Loucy (cell line): ENCODE results near the gene CREBL2.

Source experiments
- EZH2phosphoT487 ChIP-seq: fragments of 200-600 bp; IDR thresholded peaks from 2 replicates; pipeline ENCODE4 v1.6.1; 2018; ENCODE audit warnings: antibody characterized with exemption, mild to moderate bottlenecking, moderate library complexity, borderline replicate concordance
- TF ChIP-seq, protein P1 (sequence below): fragments of 200-600 bp; sonication (generic); conservative IDR thresholded peaks from 2 replicates; pipeline ENCODE4 v1.5.1; 2014; ENCODE audit warnings: mild to moderate bottlenecking, antibody characterized with exemption, low read length

- TF ChIP-seq, protein P1, sequence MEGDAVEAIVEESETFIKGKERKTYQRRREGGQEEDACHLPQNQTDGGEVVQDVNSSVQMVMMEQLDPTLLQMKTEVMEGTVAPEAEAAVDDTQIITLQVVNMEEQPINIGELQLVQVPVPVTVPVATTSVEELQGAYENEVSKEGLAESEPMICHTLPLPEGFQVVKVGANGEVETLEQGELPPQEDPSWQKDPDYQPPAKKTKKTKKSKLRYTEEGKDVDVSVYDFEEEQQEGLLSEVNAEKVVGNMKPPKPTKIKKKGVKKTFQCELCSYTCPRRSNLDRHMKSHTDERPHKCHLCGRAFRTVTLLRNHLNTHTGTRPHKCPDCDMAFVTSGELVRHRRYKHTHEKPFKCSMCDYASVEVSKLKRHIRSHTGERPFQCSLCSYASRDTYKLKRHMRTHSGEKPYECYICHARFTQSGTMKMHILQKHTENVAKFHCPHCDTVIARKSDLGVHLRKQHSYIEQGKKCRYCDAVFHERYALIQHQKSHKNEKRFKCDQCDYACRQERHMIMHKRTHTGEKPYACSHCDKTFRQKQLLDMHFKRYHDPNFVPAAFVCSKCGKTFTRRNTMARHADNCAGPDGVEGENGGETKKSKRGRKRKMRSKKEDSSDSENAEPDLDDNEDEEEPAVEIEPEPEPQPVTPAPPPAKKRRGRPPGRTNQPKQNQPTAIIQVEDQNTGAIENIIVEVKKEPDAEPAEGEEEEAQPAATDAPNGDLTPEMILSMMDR: no peak
- TF ChIP-seq EZH2phosphoT487: no peak
Observed at GRCh38 chr12:12648951-12649650, 37.4 kb downstream of the CREBL2 start.
